HL-60 (cell line): ENCODE data around the gene OGFOD3.

ENCODE experiments used
- CTCF ChIP-seq: IDR thresholded peaks from one replicate; pipeline ENCODE4 v1.5.1; 2011; ENCODE audit warnings: low read length, control low read depth, inconsistent platforms; ENCODE audit not compliant: insufficient read depth
- SPI1 ChIP-seq: IDR thresholded peaks from 2 replicates; pipeline ENCODE4 v1.6.1; 2012; ENCODE audit warnings: low read depth, mild to moderate bottlenecking, borderline replicate concordance

GRCh38 chr17:82436601-82437324 is 18.4 kb upstream of the OGFOD3 start:
- TF ChIP-seq CTCF (no peak), SPI1 (no peak)
